Measurements from ENCODE around the gene MISP. TPM values are rescaled to one million over a fixed set of nuclear protein-coding genes. Genes with fewer than 3 reads are reported as not detected.

The MISP gene
- total and polyA plus RNA-seq, 2 donors (not counting 1 experiment from before 2014, with no cell fraction given): not detected

GRCh38 chr19:751501-752341, 809 bp downstream of the MISP start:
- no peak overlapping the region for H3K9ac ChIP-seq (ENCODE audit: low read length)
- CTCF ChIA-PET: no interaction called here

More at GRCh38 chr19:751501-752341, 809 bp downstream of the MISP start:
- Histone ChIP-seq H4K20me1 (ENCODE audit: control insufficient read depth, insufficient read depth, low read length, poor library complexity, severe bottlenecking) (no peaks in the 10 kb centered on the region), H3K4me1 (ENCODE audit: control insufficient read depth in 2 of 2, insufficient read depth in 2 of 2, low read length in 2 of 2) (no peaks in the 10 kb centered on the region), H3K36me3 (replicated peaks in 1 of 2; ENCODE audit: control extremely low read depth in 1 of 2, control insufficient read depth in 1 of 2, extremely low read depth in 1 of 2, insufficient read depth in 2 of 2, low read length in 1 of 2) (no peaks in the 10 kb centered on the region), H3K4me2 (replicated peaks; ENCODE audit: low read depth, low read length, poor library complexity, severe bottlenecking) (no peak overlapping the region), H3K27ac (ENCODE audit: low read length in 2 of 2) (no peak overlapping the region), H3K9me3 (ENCODE audit: control extremely low read depth in 1 of 3, control insufficient read depth in 2 of 3, insufficient read depth in 1 of 3, low read length in 2 of 3) (peaks cover 0 to 26% (median 7%) of the 10 kb centered on the region in 3 donors), H3K27me3 (replicated peaks in 1 of 4; ENCODE audit: control extremely low read depth in 1 of 4, control insufficient read depth in 3 of 4, insufficient read depth in 4 of 4, low read length in 3 of 4) (peaks cover 0 to 4% (median 0%) of the 10 kb centered on the region in 4 experiments), H3K79me2 (ENCODE audit: control insufficient read depth, insufficient read depth, low read length) (no peaks in the 10 kb centered on the region), H3K4me3 (ENCODE audit: control extremely low read depth in 1 of 5, extremely low read depth in 1 of 5, insufficient read depth in 1 of 5, low read depth in 2 of 5, low read length in 4 of 5) (no peak overlapping the region), H2AFZ (ENCODE audit: insufficient read depth, low read depth, low read length, poor library complexity, severe bottlenecking) (no peak overlapping the region)
- intact Hi-C loops (cut with micrococcal nuclease): no loop called here
- ATAC-seq (ENCODE audit: low read depth): no peak
- no peak overlapping the region for H3K4me3 Mint-ChIP-seq
- H3K9me3 Mint-ChIP-seq (ENCODE audit: insufficient read depth): no peaks in the 10 kb centered on the region
- no peak overlapping the region for H3K27ac Mint-ChIP-seq
- H3K4me1 Mint-ChIP-seq: no peaks in the 10 kb centered on the region
- no peaks in the 10 kb centered on the region for H3K27me3 Mint-ChIP-seq
- DNase-seq: no peak
- TF ChIP-seq CTCF (IDR thresholded peaks at IDR 0.05) (no peak), EZH2 (IDR thresholded peaks at IDR 0.05; ENCODE audit: borderline replicate concordance, insufficient read depth, low read depth, low read length, poor library complexity, severe bottlenecking) (no peak)
- POLR2A ChIA-PET: no interaction called here
- 70% methylated on average over 22 of the region's 30 CpGs for WGBS (ENCODE audit: insufficient coverage)
